ENCODE results near the gene PLEKHH3.

- TF ChIP-seq POLR2A (IDR thresholded peaks at IDR 0.05) = no peak
- TF ChIP-seq, protein P1, sequence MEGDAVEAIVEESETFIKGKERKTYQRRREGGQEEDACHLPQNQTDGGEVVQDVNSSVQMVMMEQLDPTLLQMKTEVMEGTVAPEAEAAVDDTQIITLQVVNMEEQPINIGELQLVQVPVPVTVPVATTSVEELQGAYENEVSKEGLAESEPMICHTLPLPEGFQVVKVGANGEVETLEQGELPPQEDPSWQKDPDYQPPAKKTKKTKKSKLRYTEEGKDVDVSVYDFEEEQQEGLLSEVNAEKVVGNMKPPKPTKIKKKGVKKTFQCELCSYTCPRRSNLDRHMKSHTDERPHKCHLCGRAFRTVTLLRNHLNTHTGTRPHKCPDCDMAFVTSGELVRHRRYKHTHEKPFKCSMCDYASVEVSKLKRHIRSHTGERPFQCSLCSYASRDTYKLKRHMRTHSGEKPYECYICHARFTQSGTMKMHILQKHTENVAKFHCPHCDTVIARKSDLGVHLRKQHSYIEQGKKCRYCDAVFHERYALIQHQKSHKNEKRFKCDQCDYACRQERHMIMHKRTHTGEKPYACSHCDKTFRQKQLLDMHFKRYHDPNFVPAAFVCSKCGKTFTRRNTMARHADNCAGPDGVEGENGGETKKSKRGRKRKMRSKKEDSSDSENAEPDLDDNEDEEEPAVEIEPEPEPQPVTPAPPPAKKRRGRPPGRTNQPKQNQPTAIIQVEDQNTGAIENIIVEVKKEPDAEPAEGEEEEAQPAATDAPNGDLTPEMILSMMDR (IDR thresholded peaks at IDR 0.05) = no peak
Observed at GRCh38 chr17:42706732-42707131, 29.9 kb upstream of the PLEKHH3 start.
